IMR-90 (cell line): ENCODE data around the gene U2SURP. TPM values are rescaled to one million over a fixed set of nuclear protein-coding genes. Genes with fewer than 3 reads are reported as not detected.
A peak's percentile ranks its signal among the peaks of the same experiment; 100 is the strongest.

Experiments
- ATAC-seq: fragments of 200-7000 bp; cut with Tn5 transposase; 2 replicates; pipeline ENCODE4 v1.9.1; 2020; ENCODE audit warnings: low read depth, mild to moderate bottlenecking, moderate library complexity
- BruUV-seq: library from RNA; stranded (reverse); fragments of 400-500 nt; replicated peaks from 2 replicates; lab custom pipeline; 2021; lab: Mats Ljungman, UMichigan
- CTCF ChIA-PET: fragments of 300-600 bp; formaldehyde crosslinking; extraction: SDS; loops from one replicate; lab custom pipeline; 2021; ENCODE audit warnings: antibody characterized with exemption; lab: Yijun Ruan, JAX
- POLR2A ChIA-PET: fragments of 300-600 bp; sonication (Branson Sonifier 250); formaldehyde crosslinking; loops from one replicate; lab custom pipeline; 2022; ENCODE audit warnings: antibody characterized with exemption; ENCODE audit not compliant: unreplicated experiment; lab: Charles Lee
- DNase-seq: peaks from one replicate; pipeline ENCODE4 v3.0.0; 2013
- H2AFZ ChIP-seq: replicated peaks from 2 replicates; pipeline ENCODE3; 2013; ENCODE audit warnings: low read length, mild to moderate bottlenecking; ENCODE audit not compliant: poor library complexity
- H2AK5ac ChIP-seq: 2 replicates; pipeline ENCODE4 v1.6.1; 2013; ENCODE audit warnings: low read depth, low read length, inconsistent platforms
- H2AK9ac ChIP-seq: replicated peaks from 2 replicates; pipeline ENCODE3; 2013; ENCODE audit warnings: mild to moderate bottlenecking, low read depth, low read length, moderate library complexity; ENCODE audit not compliant: poor library complexity
- H2BK120ac ChIP-seq: 2 replicates; pipeline ENCODE4 v1.6.1; 2013; ENCODE audit warnings: low read depth, low read length, inconsistent platforms
- H2BK15ac ChIP-seq: 3 replicates; pipeline ENCODE4 v1.6.1; 2013; ENCODE audit warnings: low read depth, low read length, inconsistent platforms
- H2BK20ac ChIP-seq: 2 replicates; pipeline ENCODE4 v1.6.1; 2013; ENCODE audit warnings: low read depth, mild to moderate bottlenecking, inconsistent platforms, low read length, moderate library complexity
- H2BK5ac ChIP-seq: 2 replicates; pipeline ENCODE4 v1.6.1; 2013; ENCODE audit warnings: mild to moderate bottlenecking, low read depth, low read length, inconsistent platforms; ENCODE audit not compliant: poor library complexity, severe bottlenecking
- H3K14ac ChIP-seq: replicated peaks from 2 replicates; pipeline ENCODE4 v1.6.1; 2013; ENCODE audit warnings: low read depth, low read length, inconsistent platforms
- H3K18ac ChIP-seq: 2 replicates; pipeline ENCODE4 v1.6.1; 2013; ENCODE audit warnings: low read depth, low read length, control low read depth
- H3K23ac ChIP-seq: 2 replicates; pipeline ENCODE4 v1.6.1; 2013; ENCODE audit warnings: low read depth, low read length, inconsistent platforms
- H3K27ac ChIP-seq: 2 replicates; pipeline ENCODE4 v1.5.1; 2013; ENCODE audit warnings: mild to moderate bottlenecking, control low read depth, low read length; ENCODE audit not compliant: insufficient read depth
- H3K27me3 ChIP-seq: 2 replicates; pipeline ENCODE4 v1.6.1; 2013; ENCODE audit warnings: low read length; ENCODE audit not compliant: control insufficient read depth, insufficient read depth
- H3K36me3 ChIP-seq: 2 replicates; pipeline ENCODE4 v1.6.1; 2013; ENCODE audit warnings: low read length, mixed read lengths; ENCODE audit not compliant: control insufficient read depth, insufficient read depth
- H3K4ac ChIP-seq: 2 replicates; pipeline ENCODE4 v1.6.1; 2013; ENCODE audit warnings: low read depth, low read length, inconsistent platforms
- H3K4me1 ChIP-seq: 2 replicates; pipeline ENCODE4 v1.6.1; 2013; ENCODE audit warnings: low read length, mixed read lengths; ENCODE audit not compliant: control insufficient read depth, insufficient read depth
- H3K4me2 ChIP-seq: 2 replicates; pipeline ENCODE4 v1.6.1; 2013; ENCODE audit warnings: low read depth, mild to moderate bottlenecking, control low read depth, low read length, moderate library complexity
- H3K4me3 ChIP-seq: 2 replicates; pipeline ENCODE4 v1.5.1; 2013; ENCODE audit warnings: low read depth, mild to moderate bottlenecking, control low read depth, low read length, moderate library complexity; ENCODE audit not compliant: insufficient read depth
- H3K56ac ChIP-seq: 2 replicates; pipeline ENCODE4 v1.6.1; 2013; ENCODE audit warnings: low read length, inconsistent platforms; ENCODE audit not compliant: insufficient read depth; ENCODE audit errors: extremely low read depth
- H3K79me1 ChIP-seq, 2 experiments: 2 replicates each; pipeline ENCODE4 v1.6.1; 2013; ENCODE audit warnings: low read length in 2 of 2, inconsistent platforms in 1 of 2, low read depth in 1 of 2
- H3K9ac ChIP-seq: 2 replicates; pipeline ENCODE4 v1.6.1; 2013; ENCODE audit warnings: low read depth, low read length, control low read depth
- H3K9me1 ChIP-seq: 2 replicates; pipeline ENCODE4 v1.6.1; 2013; ENCODE audit warnings: low read length, inconsistent platforms; ENCODE audit not compliant: insufficient read depth
- H3K9me3 ChIP-seq: 2 replicates; pipeline ENCODE4 v1.6.1; 2013; ENCODE audit warnings: low read length; ENCODE audit not compliant: control insufficient read depth, insufficient read depth
- H4K20me1 ChIP-seq: 2 replicates; pipeline ENCODE4 v1.6.1; 2013; ENCODE audit warnings: low read length, inconsistent platforms; ENCODE audit not compliant: insufficient read depth
- H4K5ac ChIP-seq: 2 replicates; pipeline ENCODE4 v1.6.1; 2013; ENCODE audit warnings: mild to moderate bottlenecking, low read depth, low read length, control low read depth
- H4K8ac ChIP-seq, 2 experiments: 2 replicates each; pipeline ENCODE4 v1.6.1; 2013; ENCODE audit warnings: low read depth in 2 of 2, low read length in 2 of 2, control low read depth in 1 of 2, inconsistent platforms in 1 of 2
- H4K91ac ChIP-seq: 2 replicates; pipeline ENCODE4 v1.6.1; 2013; ENCODE audit warnings: low read depth, low read length, inconsistent platforms; ENCODE audit not compliant: insufficient read depth
- CEBPB ChIP-seq: IDR thresholded peaks from 2 replicates; pipeline ENCODE4 v1.6.1; 2012; ENCODE audit warnings: low read depth, low read length, improper control_type of control experiment
- MXI1 ChIP-seq: IDR thresholded peaks from 2 replicates; pipeline ENCODE4 v1.6.1; 2012; ENCODE audit warnings: low read depth, mild to moderate bottlenecking, low read length, moderate library complexity, borderline replicate concordance
- SMC3 ChIP-seq: fragments of 150-350 bp; IDR thresholded peaks from 2 replicates; pipeline ENCODE4 v1.6.1; 2016; ENCODE audit warnings: low read depth, mild to moderate bottlenecking, antibody characterized with exemption, low read length, moderate library complexity
- whole genome bisulfite sequencing, 2 experiments: methylation state at CpG; one replicate each; pipeline versions ENCODE4 v1.1.5 to v1.1.7; 2013; ENCODE audit warnings: missing lambda C conversion rate in 2 of 2; ENCODE audit not compliant: insufficient read length in 1 of 2; ENCODE audit errors: extremely low coverage in 2 of 2; 5-methylcytosine and 5-hydroxymethylcytosine counted together
- dilution Hi-C: fragments of 300-500 bp; cut with HindIII; formaldehyde crosslinking; loops from one replicate; pipeline ENCODE4 v1.14.3; 2018; ENCODE audit warnings: low sequenced_read_pairs; ENCODE audit not compliant: unreplicated experiment
- in situ Hi-C: fragments of 300-500 bp; cut with MboI; formaldehyde crosslinking; loops from 3 replicates; pipeline ENCODE4 v1.14.3; 2019; ENCODE audit warnings: low sequenced_read_pairs, inconsistent platforms, mixed read lengths
- intact Hi-C: fragments of 100-400 bp; cut with micrococcal nuclease; formaldehyde crosslinking; loops from 2 replicates; pipeline ENCODE4 v1.10.0; 2022
- polyA plus RNA-seq, 3 experiments: library from polyadenylated mRNA; depleted of rRNA; stranded (reverse); fragments of >200 nt; gene quantifications; 2 replicates each; pipeline ENCODE4 v1.2.3, GENCODE V29; 2012; ENCODE audit warnings: low replicate concordance in 1 of 3
- total RNA-seq: library from RNA; depleted of rRNA; stranded (reverse); fragments of >200 nt; gene quantifications from 2 replicates; pipeline ENCODE4 v1.2.3, GENCODE V29; 2012

Gene U2SURP
- total and polyA plus RNA-seq, 2 of the 4 experiments (the other 2 are of a cell fraction) = 24.8 to 29.4 TPM

- Histone ChIP-seq H3K36me3 (no peaks in the 10 kb centered on the region), H4K20me1 (peaks cover 28% of the 10 kb centered on the region), H3K56ac (0 out of 2 replicates have a peak overlapping the region, but pooled peaks have one; percentile 13), H3K9me3 (no peaks in the 10 kb centered on the region), H3K4me3 (peak overlapping the region; percentile 76), H3K4me1 (peaks cover 3% of the 10 kb centered on the region; the same call in 1 of the 2 replicates), H3K23ac (no peak overlapping the region), H3K4me2 (peak overlapping the region; percentile 92), H4K8ac (peak overlapping the region; percentile 74 to 90; a peak in 3 of 4 replicates), H4K91ac (0 out of 2 replicates have a peak overlapping the region, but pooled peaks have one; percentile 46), H3K14ac (no peak overlapping the region; the same call in 1 of the 2 replicates), H3K9me1 (no peaks in the 10 kb centered on the region; the same call in 1 of the 2 replicates), H2BK20ac (no peak overlapping the region), H2BK15ac (no peak overlapping the region), H2AFZ (peak overlapping the region; percentile 90), H3K79me1 (peaks cover 7 to 18% of the 10 kb centered on the region in 2 experiments; a peak in 3 of 4 replicates), H3K18ac (no peak overlapping the region), H4K5ac (peak overlapping the region; percentile 77), H3K4ac (peak overlapping the region; percentile 88; the same call in 1 of the 2 replicates), H3K9ac (peak overlapping the region; percentile 93), H3K27ac (peak overlapping the region; percentile 90), H2BK120ac (no peak overlapping the region), H2AK5ac (peak overlapping the region; percentile 2; the same call in 1 of the 2 replicates), H3K27me3 (no peaks in the 10 kb centered on the region), H2AK9ac (peak overlapping the region; percentile 62), H2BK5ac (peak overlapping the region; percentile 14)
- in situ Hi-C loops = no loop called here
- ATAC-seq (peak; percentile 1; the same call in 1 of the 2 replicates), DNase-seq (peak; percentile 25)
- ChIA-PET CTCF (interaction anchor here (0.7 to 1.4 kb wide), 3 partner anchors 14 to 38 kb away, joined by 3 read pairs; no protein-coding TSS in a partner anchor), POLR2A (no interaction called here)
- dilution Hi-C loops = no loop called here
- WGBS, 2 experiments = 0% methylated on average over 5 of the region's 19 CpGs; no CpG with 5 or more reads in 1 of the 2 experiments
- intact Hi-C loops = loop anchor here (5.0 kb wide), 1 partner anchor 425 kb away; the partner anchor contains the start of gene ATR
- BruUV-seq = no TSS peak
- TF ChIP-seq CEBPB (peak; percentile 70), MXI1 (peak; percentile 50; the same call in 1 of the 2 replicates), SMC3 (no peak)
These were observed 828 bp downstream of the U2SURP start for GRCh38 chr3:143002083-143002712.
